ENCODE results near the gene FLT4.

Gene FLT4

GRCh38 chr5:180590543-180591310, 58.7 kb downstream of the FLT4 start:
- no peak for TF ChIP-seq CTCF (IDR thresholded peaks at IDR 0.05)
- peaks cover 4% of the 10 kb centered on the region for H3K4me1 ChIP-seq
- H3K79me2 ChIP-seq, result no peaks in the 10 kb centered on the region
- no peak overlapping the region for H3K9ac ChIP-seq
- H3K4me3 ChIP-seq (ENCODE audit: low read depth, low read length), result no peak overlapping the region
- no peak overlapping the region for H3K27ac ChIP-seq
- peak overlapping the region; percentile 17 for H2AFZ ChIP-seq
- peak overlapping the region; percentile 52 for H3K4me2 ChIP-seq (ENCODE audit: low read length)
- no peaks in the 10 kb centered on the region for H3K9me3 ChIP-seq (ENCODE audit: control insufficient read depth, low read length)
- H3K27me3 ChIP-seq (ENCODE audit: control insufficient read depth, insufficient read depth, low read length), result no peaks in the 10 kb centered on the region
- no peaks in the 10 kb centered on the region for H3K36me3 ChIP-seq (ENCODE audit: control insufficient read depth, insufficient read depth, low read length)

GRCh38 chr5:180589771-180590542, 59.4 kb downstream of the FLT4 start:
- Histone ChIP-seq H3K4me1 (peaks cover 4% of the 10 kb centered on the region), H3K4me3 (ENCODE audit: low read depth, low read length) (no peak overlapping the region), H3K9ac (no peak overlapping the region), H3K36me3 (ENCODE audit: control insufficient read depth, insufficient read depth, low read length) (no peaks in the 10 kb centered on the region), H3K79me2 (no peaks in the 10 kb centered on the region), H3K27ac (no peak overlapping the region), H3K4me2 (ENCODE audit: low read length) (peak overlapping the region; percentile 52), H3K9me3 (ENCODE audit: control insufficient read depth, low read length) (no peaks in the 10 kb centered on the region), H2AFZ (peak overlapping the region; percentile 17), H3K27me3 (ENCODE audit: control insufficient read depth, insufficient read depth, low read length) (no peaks in the 10 kb centered on the region)
- no peak for TF ChIP-seq CTCF (IDR thresholded peaks at IDR 0.05)

DNA sequence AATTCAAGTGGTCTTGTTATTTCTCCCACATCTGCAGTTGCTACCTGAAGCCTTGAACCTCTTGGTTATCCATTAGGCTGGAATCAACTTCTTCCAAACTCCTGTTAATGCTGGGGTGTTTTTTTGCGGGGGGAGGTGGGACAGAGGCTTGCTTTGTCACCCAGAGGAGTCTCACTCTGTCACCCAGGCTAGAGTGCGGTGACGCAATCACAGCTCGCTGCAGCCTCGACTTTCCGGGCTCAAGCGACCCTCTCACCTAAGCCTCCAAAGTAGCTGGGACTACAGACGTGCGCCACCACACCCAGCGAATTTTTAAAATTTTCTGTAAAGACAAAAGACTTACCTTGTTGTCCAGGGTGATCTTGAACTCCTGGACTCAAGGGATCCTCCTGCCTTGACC, 62.5 kb downstream of the FLT4 start:
- H3K9me3 ChIP-seq (ENCODE audit: control insufficient read depth, low read length), result no peaks in the 10 kb centered on the region
- no peak overlapping the region for H3K9ac ChIP-seq
- no peak overlapping the region for H3K27ac ChIP-seq
- H2AFZ ChIP-seq, result no peak overlapping the region
- peaks cover 4% of the 10 kb centered on the region for H3K4me1 ChIP-seq
- H3K27me3 ChIP-seq (ENCODE audit: control insufficient read depth, insufficient read depth, low read length), result no peaks in the 10 kb centered on the region
- H3K4me3 ChIP-seq (ENCODE audit: low read depth, low read length), result no peak overlapping the region
- H3K36me3 ChIP-seq (ENCODE audit: control insufficient read depth, insufficient read depth, low read length), result no peaks in the 10 kb centered on the region
- no peak overlapping the region for H3K4me2 ChIP-seq (ENCODE audit: low read length)
- no peaks in the 10 kb centered on the region for H3K79me2 ChIP-seq
- TF ChIP-seq CTCF (IDR thresholded peaks at IDR 0.05), result no peak

DNA sequence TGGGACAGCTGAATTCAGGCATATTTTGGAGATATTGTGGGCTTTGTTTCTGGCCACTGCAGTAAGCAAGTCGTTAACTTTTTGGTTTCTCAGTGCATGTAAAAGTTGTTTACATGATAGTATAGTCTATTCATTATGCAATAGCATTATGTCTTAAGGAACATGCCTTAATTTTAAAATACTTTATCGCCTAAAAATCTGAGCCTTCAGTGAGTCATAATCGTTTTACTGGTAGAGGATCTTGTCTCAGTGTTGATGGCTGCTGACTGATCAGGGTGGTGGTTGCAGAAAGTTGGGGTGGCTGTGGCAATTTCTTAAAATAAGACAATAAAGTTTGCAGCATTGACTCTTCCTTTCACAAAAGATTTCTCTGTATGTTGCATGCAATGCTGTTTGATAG, 63.2 kb downstream of the FLT4 start:
- no peak overlapping the region for H2AFZ ChIP-seq

More for the DNA sequence above, 63.2 kb downstream of the FLT4 start:
- Histone ChIP-seq H3K4me1 (peaks cover 4% of the 10 kb centered on the region), H3K27me3 (ENCODE audit: control insufficient read depth, insufficient read depth, low read length) (no peaks in the 10 kb centered on the region), H3K4me3 (ENCODE audit: low read depth, low read length) (no peak overlapping the region), H3K9me3 (ENCODE audit: control insufficient read depth, low read length) (no peaks in the 10 kb centered on the region), H3K4me2 (ENCODE audit: low read length) (no peak overlapping the region), H3K79me2 (no peaks in the 10 kb centered on the region), H3K9ac (no peak overlapping the region), H3K36me3 (ENCODE audit: control insufficient read depth, insufficient read depth, low read length) (no peaks in the 10 kb centered on the region), H3K27ac (no peak overlapping the region)
- TF ChIP-seq CTCF (IDR thresholded peaks at IDR 0.05), result no peak

Data from parathyroid adenoma (tissue), 2 donors.